IMR-90 (cell line): ENCODE results near the gene PABPN1.

Source experiments
- CTCF ChIP-seq: conservative IDR thresholded peaks from 2 replicates; pipeline ENCODE4 v1.5.1; 2012; ENCODE audit warnings: mild to moderate bottlenecking, low read depth, low read length, improper control_type of control experiment
- FOS ChIP-seq: fragments of 150-350 bp; IDR thresholded peaks from 2 replicates; pipeline ENCODE4 v1.6.1; 2016; ENCODE audit warnings: low read depth, low read length
- MAFK ChIP-seq: IDR thresholded peaks from 2 replicates; pipeline ENCODE4 v1.6.1; 2012; ENCODE audit warnings: low read depth, low read length, improper control_type of control experiment
- MAZ ChIP-seq: IDR thresholded peaks from 2 replicates; pipeline ENCODE4 v1.6.1; 2012; ENCODE audit warnings: low read depth, mild to moderate bottlenecking, low read length, improper control_type of control experiment, moderate library complexity, borderline replicate concordance
- MXI1 ChIP-seq: IDR thresholded peaks from 2 replicates; pipeline ENCODE4 v1.6.1; 2012; ENCODE audit warnings: low read depth, mild to moderate bottlenecking, low read length, moderate library complexity, borderline replicate concordance
- NFE2L2 ChIP-seq: fragments of 150-350 bp; IDR thresholded peaks from 2 replicates; pipeline ENCODE4 v1.6.1; 2016; ENCODE audit warnings: low read depth, mild to moderate bottlenecking, low read length
- POLR2A ChIP-seq: IDR thresholded peaks from 2 replicates; pipeline ENCODE4 v1.6.1; 2012; ENCODE audit warnings: mild to moderate bottlenecking, low read depth, low read length
- RAD21 ChIP-seq: IDR thresholded peaks from 2 replicates; pipeline ENCODE4 v1.6.1; 2012; ENCODE audit warnings: low read length, improper control_type of control experiment

GRCh38 chr14:23345987-23346692 is 24.9 kb downstream of the PABPN1 start:
- TF ChIP-seq POLR2A, result no peak
- no peak for TF ChIP-seq CTCF
- TF ChIP-seq MXI1, result no peak
- TF ChIP-seq RAD21, result no peak
- TF ChIP-seq NFE2L2, result no peak
- TF ChIP-seq MAFK, result no peak
- TF ChIP-seq MAZ, result no peak
- no peak for TF ChIP-seq FOS
